ENCODE measurements around the gene NLRC5. TPM values are rescaled to one million over a fixed set of nuclear protein-coding genes. Genes with fewer than 3 reads are reported as not detected.

Gene NLRC5
- total RNA-seq, 2 donors from 2014 or later = 0.64 to 0.97 TPM

GRCh38 chr16:57115168-57115513 is 125.8 kb downstream of the NLRC5 start:
- DNase-seq = no peak
- Histone ChIP-seq H3K27ac (ENCODE audit: low read depth, low read length) (peak overlapping the region; percentile 93), H3K4me1 (ENCODE audit: control insufficient read depth, insufficient read depth, low read length) (no peaks in the 10 kb centered on the region), H3K9ac (ENCODE audit: extremely low read depth, low read length, poor library complexity, severe bottlenecking) (no peak overlapping the region), H3K27me3 (ENCODE audit: control insufficient read depth, insufficient read depth, low read length, poor library complexity, severe bottlenecking) (no peaks in the 10 kb centered on the region), H3K4me3 (ENCODE audit: low read length) (no peak overlapping the region), H3K9me3 (ENCODE audit: control insufficient read depth, low read length) (no peaks in the 10 kb centered on the region), H3K36me3 (ENCODE audit: control insufficient read depth, insufficient read depth, low read length) (peaks cover 6% of the 10 kb centered on the region)
- no peaks in the 10 kb centered on the region for H3K9me3 Mint-ChIP-seq
- TF ChIP-seq CTCF (conservative IDR thresholded peaks at IDR 0.05) = no peak
- H3K27ac Mint-ChIP-seq = no peak overlapping the region
- H3K27me3 Mint-ChIP-seq (ENCODE audit: insufficient read depth) = no peaks in the 10 kb centered on the region
- no peak overlapping the region for H3K4me3 Mint-ChIP-seq
- WGBS, 2 experiments (ENCODE audit: insufficient coverage in 1 of 2, insufficient read length in 1 of 2) = 79 to 81% methylated on average over 4 to 10 of the region's 10 CpGs
- H3K36me3 Mint-ChIP-seq (ENCODE audit: low read depth) = peaks cover 2% of the 10 kb centered on the region
- H3K4me1 Mint-ChIP-seq = peaks cover 8% of the 10 kb centered on the region

- H3K4me3 Mint-ChIP-seq = no peak overlapping the region
- no peak for TF ChIP-seq CTCF (conservative IDR thresholded peaks at IDR 0.05)
- Histone ChIP-seq H3K4me1 (ENCODE audit: control insufficient read depth, insufficient read depth, low read length) (no peaks in the 10 kb centered on the region), H3K9ac (ENCODE audit: extremely low read depth, low read length, poor library complexity, severe bottlenecking) (no peak overlapping the region), H3K27me3 (ENCODE audit: control insufficient read depth, insufficient read depth, low read length, poor library complexity, severe bottlenecking) (no peaks in the 10 kb centered on the region), H3K9me3 (ENCODE audit: control insufficient read depth, low read length) (no peaks in the 10 kb centered on the region), H3K27ac (ENCODE audit: low read depth, low read length) (peak overlapping the region; percentile 93), H3K36me3 (ENCODE audit: control insufficient read depth, insufficient read depth, low read length) (peaks cover 6% of the 10 kb centered on the region), H3K4me3 (ENCODE audit: low read length) (no peak overlapping the region)
- H3K36me3 Mint-ChIP-seq (ENCODE audit: low read depth) = peaks cover 2% of the 10 kb centered on the region
- WGBS, 2 experiments (ENCODE audit: insufficient coverage in 1 of 2, insufficient read length in 1 of 2) = 69 to 71% methylated on average over 18 to 25 of the region's 25 CpGs
- H3K27ac Mint-ChIP-seq = no peak overlapping the region
- no peaks in the 10 kb centered on the region for H3K27me3 Mint-ChIP-seq (ENCODE audit: insufficient read depth)
- no peaks in the 10 kb centered on the region for H3K9me3 Mint-ChIP-seq
- H3K4me1 Mint-ChIP-seq = peaks cover 8% of the 10 kb centered on the region
- no peak for DNase-seq
Observed at GRCh38 chr16:57115514-57116182, 126.3 kb downstream of the NLRC5 start.

GRCh38 chr16:57118461-57119084 is 129.2 kb downstream of the NLRC5 start:
- peaks cover 6% of the 10 kb centered on the region for H3K36me3 ChIP-seq (ENCODE audit: control insufficient read depth, insufficient read depth, low read length)
- no peak overlapping the region for H3K4me3 Mint-ChIP-seq
- TF ChIP-seq CTCF (conservative IDR thresholded peaks at IDR 0.05) = no peak
- no peaks in the 10 kb centered on the region for H3K9me3 ChIP-seq (ENCODE audit: control insufficient read depth, low read length)
- H3K27me3 Mint-ChIP-seq (ENCODE audit: insufficient read depth) = no peaks in the 10 kb centered on the region
- H3K27ac Mint-ChIP-seq = no peak overlapping the region
- no peaks in the 10 kb centered on the region for H3K9me3 Mint-ChIP-seq
- H3K4me1 ChIP-seq (ENCODE audit: control insufficient read depth, insufficient read depth, low read length) = no peaks in the 10 kb centered on the region
- no peak for DNase-seq
- no peak overlapping the region for H3K4me3 ChIP-seq (ENCODE audit: low read length)
- whole genome bisulfite sequencing, 2 experiments (ENCODE audit: insufficient coverage in 1 of 2, insufficient read length in 1 of 2) = 95 to 100% methylated on average over 2 of the region's 2 CpGs
- H3K4me1 Mint-ChIP-seq = peaks cover 8% of the 10 kb centered on the region
- H3K9ac ChIP-seq (ENCODE audit: extremely low read depth, low read length, poor library complexity, severe bottlenecking) = no peak overlapping the region
- H3K27me3 ChIP-seq (ENCODE audit: control insufficient read depth, insufficient read depth, low read length, poor library complexity, severe bottlenecking) = no peaks in the 10 kb centered on the region
- H3K27ac ChIP-seq (ENCODE audit: low read depth, low read length) = no peak overlapping the region
- peaks cover 2% of the 10 kb centered on the region for H3K36me3 Mint-ChIP-seq (ENCODE audit: low read depth)

Data from endodermal cell (in vitro differentiated cells).